Measurements from ENCODE around the gene KHSRP. TPM values are rescaled to one million over a fixed set of nuclear protein-coding genes. Genes with fewer than 3 reads are reported as not detected.

The KHSRP gene
- total RNA-seq, 1 donor from 2014 or later = 241 TPM

DNA sequence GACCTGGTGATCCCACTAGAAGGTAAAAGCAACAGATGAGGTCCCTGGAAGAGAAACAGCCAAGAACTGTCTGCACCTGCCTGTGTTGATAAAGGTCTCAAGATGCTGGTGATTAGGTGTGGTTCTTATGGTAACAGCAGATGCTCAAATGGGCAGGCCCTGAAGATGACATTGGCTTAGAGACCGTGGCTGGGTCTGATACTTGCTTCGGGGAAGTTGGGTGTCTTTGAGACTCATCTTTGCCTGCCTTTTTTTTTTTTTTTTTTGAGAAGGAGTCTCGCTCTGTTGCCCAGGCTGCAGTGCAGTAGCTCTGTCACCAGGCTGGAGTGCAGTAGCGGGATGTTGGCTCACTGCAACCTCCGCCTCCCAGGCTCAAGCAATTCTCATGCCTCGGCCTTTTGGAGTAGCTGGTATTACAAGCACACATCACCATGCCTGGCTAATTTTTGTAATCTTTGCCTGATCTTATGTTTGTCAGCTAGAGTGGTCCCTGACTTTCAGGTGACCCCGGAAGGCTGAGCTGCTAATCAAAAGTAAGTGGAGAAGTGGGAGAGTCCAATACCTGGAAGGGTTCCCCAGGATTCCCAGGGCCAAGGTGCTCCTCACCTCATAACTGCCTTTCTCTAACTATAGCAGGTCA, 27.1 kb upstream of the KHSRP start:
- H3K4me1 Mint-ChIP-seq (ENCODE audit: unreplicated experiment) = no peaks in the 10 kb centered on the region
- peaks cover 8% of the 10 kb centered on the region for H3K9me3 Mint-ChIP-seq (ENCODE audit: unreplicated experiment)
- H3K36me3 Mint-ChIP-seq (ENCODE audit: unreplicated experiment) = peaks cover 48% of the 10 kb centered on the region
- H3K27me3 Mint-ChIP-seq (ENCODE audit: unreplicated experiment) = no peaks in the 10 kb centered on the region
- no peak overlapping the region for H3K4me3 Mint-ChIP-seq (ENCODE audit: unreplicated experiment)
- TF ChIP-seq, protein P1, sequence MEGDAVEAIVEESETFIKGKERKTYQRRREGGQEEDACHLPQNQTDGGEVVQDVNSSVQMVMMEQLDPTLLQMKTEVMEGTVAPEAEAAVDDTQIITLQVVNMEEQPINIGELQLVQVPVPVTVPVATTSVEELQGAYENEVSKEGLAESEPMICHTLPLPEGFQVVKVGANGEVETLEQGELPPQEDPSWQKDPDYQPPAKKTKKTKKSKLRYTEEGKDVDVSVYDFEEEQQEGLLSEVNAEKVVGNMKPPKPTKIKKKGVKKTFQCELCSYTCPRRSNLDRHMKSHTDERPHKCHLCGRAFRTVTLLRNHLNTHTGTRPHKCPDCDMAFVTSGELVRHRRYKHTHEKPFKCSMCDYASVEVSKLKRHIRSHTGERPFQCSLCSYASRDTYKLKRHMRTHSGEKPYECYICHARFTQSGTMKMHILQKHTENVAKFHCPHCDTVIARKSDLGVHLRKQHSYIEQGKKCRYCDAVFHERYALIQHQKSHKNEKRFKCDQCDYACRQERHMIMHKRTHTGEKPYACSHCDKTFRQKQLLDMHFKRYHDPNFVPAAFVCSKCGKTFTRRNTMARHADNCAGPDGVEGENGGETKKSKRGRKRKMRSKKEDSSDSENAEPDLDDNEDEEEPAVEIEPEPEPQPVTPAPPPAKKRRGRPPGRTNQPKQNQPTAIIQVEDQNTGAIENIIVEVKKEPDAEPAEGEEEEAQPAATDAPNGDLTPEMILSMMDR (IDR thresholded peaks at IDR 0.05) = no peak
- no peak overlapping the region for H3K27ac Mint-ChIP-seq (ENCODE audit: unreplicated experiment)
- no peak for DNase-seq (ENCODE audit: extremely low spot score, unreplicated experiment)

DNA sequence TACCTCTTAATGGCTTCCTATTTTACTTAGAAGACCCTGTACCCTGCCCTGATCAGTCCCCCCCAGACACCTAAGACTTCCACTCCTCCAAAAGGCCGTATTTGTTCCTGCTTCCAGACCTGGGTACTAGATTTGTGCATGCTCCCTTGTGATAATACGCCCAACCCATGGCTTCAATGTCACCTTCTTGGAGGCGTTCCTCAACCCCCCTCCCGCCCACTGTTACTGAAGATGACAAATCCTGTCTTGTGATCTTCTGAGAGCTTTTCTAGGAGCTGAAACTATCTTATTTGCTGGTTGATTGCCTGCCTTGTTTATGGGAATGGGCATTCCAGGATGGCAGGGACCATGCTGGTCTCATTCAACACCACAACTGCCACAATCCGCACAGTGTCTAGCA, 25.6 kb upstream of the KHSRP start:
- TF ChIP-seq, protein P1 (IDR thresholded peaks at IDR 0.05) = no peak
- H3K27me3 Mint-ChIP-seq (ENCODE audit: unreplicated experiment) = no peaks in the 10 kb centered on the region
- H3K4me3 Mint-ChIP-seq (ENCODE audit: unreplicated experiment) = no peak overlapping the region
- peaks cover 50% of the 10 kb centered on the region for H3K36me3 Mint-ChIP-seq (ENCODE audit: unreplicated experiment)
- no peak for DNase-seq (ENCODE audit: extremely low spot score, unreplicated experiment)
- no peaks in the 10 kb centered on the region for H3K4me1 Mint-ChIP-seq (ENCODE audit: unreplicated experiment)
- H3K9me3 Mint-ChIP-seq (ENCODE audit: unreplicated experiment) = peaks cover 8% of the 10 kb centered on the region
- no peak overlapping the region for H3K27ac Mint-ChIP-seq (ENCODE audit: unreplicated experiment)

DNA sequence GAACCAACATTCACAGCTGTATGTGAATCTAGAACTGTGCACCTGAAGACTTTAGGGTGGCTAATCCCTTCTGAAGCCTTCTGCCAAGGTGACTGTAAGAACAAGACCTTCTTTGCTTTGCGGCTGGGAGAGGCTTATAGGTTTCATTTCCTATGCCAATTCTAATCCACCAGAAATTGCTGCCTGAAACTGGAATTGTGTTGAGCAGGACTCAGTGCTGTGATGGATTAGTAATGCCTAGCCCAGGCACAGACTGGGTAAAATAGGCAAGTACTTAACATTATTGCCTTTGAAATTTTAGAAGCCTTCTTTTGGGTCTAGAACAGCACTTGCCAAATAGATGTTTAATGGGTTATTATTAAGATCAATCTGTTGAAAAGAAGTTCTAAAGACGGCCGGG, 23.4 kb upstream of the KHSRP start:
- no peak for DNase-seq (ENCODE audit: extremely low spot score, unreplicated experiment)
- Mint-ChIP-seq H3K4me1 (ENCODE audit: unreplicated experiment) (no peaks in the 10 kb centered on the region), H3K27me3 (ENCODE audit: unreplicated experiment) (no peaks in the 10 kb centered on the region), H3K27ac (ENCODE audit: unreplicated experiment) (no peak overlapping the region), H3K9me3 (ENCODE audit: unreplicated experiment) (no peaks in the 10 kb centered on the region), H3K4me3 (ENCODE audit: unreplicated experiment) (no peak overlapping the region), H3K36me3 (ENCODE audit: unreplicated experiment) (peaks cover 31% of the 10 kb centered on the region)
- TF ChIP-seq, protein P1 (IDR thresholded peaks at IDR 0.05) = no peak

DNA sequence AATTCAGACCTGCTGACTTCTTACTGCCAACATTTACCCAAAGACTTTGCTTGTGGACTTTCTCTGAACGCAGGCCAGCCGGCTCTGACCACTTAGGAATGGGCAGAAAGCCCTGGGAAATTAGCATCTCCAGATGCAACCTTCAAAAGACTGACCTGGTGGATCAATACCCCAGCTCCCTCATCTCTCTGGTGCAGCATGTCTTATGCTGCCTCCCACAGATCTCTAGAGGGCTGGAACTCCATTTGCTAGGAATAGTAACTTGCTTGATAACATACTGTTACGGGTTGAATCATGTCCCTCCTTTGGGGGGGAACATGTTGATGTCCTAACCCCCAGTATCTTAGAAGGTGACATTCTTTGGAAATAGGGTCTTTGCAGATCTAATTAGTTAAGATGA, 21.8 kb upstream of the KHSRP start:
- Mint-ChIP-seq H3K4me1 (ENCODE audit: unreplicated experiment) (no peaks in the 10 kb centered on the region), H3K36me3 (ENCODE audit: unreplicated experiment) (peaks cover 20% of the 10 kb centered on the region), H3K27ac (ENCODE audit: unreplicated experiment) (no peak overlapping the region), H3K4me3 (ENCODE audit: unreplicated experiment) (no peak overlapping the region), H3K27me3 (ENCODE audit: unreplicated experiment) (no peaks in the 10 kb centered on the region), H3K9me3 (ENCODE audit: unreplicated experiment) (no peaks in the 10 kb centered on the region)
- TF ChIP-seq, protein P1 (IDR thresholded peaks at IDR 0.05) = no peak
- no peak for DNase-seq (ENCODE audit: extremely low spot score, unreplicated experiment)

DNA sequence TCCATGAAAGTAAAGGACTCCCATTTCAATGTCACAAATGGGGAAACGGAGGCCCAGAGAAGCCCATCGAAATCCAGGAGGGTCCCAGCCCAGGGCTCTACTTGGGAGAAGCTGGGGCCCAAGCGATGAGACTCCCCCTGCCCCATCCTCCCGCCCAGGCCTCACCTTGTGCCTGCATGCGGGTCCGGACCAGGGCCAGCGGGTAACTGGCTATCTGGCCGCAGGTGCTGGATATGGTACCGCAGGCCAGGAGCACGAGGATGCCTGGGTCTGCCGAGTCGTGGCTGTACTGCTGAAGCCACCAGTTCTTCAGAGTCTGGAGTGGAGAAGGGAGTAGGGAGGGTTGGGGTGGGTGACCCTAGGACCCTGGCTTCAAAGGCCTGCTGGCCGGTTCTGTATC, 19.4 kb upstream of the KHSRP start:
- TF ChIP-seq, protein P1 (IDR thresholded peaks at IDR 0.05) = no peak
- DNase-seq (ENCODE audit: extremely low spot score, unreplicated experiment) = no peak
- H3K36me3 Mint-ChIP-seq (ENCODE audit: unreplicated experiment) = peaks cover 19% of the 10 kb centered on the region
- H3K4me1 Mint-ChIP-seq (ENCODE audit: unreplicated experiment) = no peaks in the 10 kb centered on the region
- H3K9me3 Mint-ChIP-seq (ENCODE audit: unreplicated experiment) = no peaks in the 10 kb centered on the region
- H3K4me3 Mint-ChIP-seq (ENCODE audit: unreplicated experiment) = no peak overlapping the region
- no peaks in the 10 kb centered on the region for H3K27me3 Mint-ChIP-seq (ENCODE audit: unreplicated experiment)
- H3K27ac Mint-ChIP-seq (ENCODE audit: unreplicated experiment) = no peak overlapping the region

All from osteocyte (in vitro differentiated cells).